Stimulated activated CD4-positive, alpha-beta T cell treated with anti-CD3 and anti-CD28 coated beads, Interleukin-1b, Interleukin-23, amount 100 ng/mL, for 48 hours (primary cell): Measurements from ENCODE around the gene SCO2.

ENCODE experiments used
- DNase-seq: peaks from one replicate; pipeline ENCODE4 v3.0.0-alpha.2; 2020

Gene SCO2

GRCh38 chr22:50525104-50525857, at the start of gene SCO2:
TSS of gene SCO2 (minus strand) at chr22:50525598. CDS start at chr22:50524411, 1,187 bp downstream.
- DNase-seq: peak; percentile 98

GRCh38 chr22:50574383-50574755, 49.0 kb upstream of the SCO2 start:
- DNase-seq: no peak

- DNase-seq: no peak
Measured at GRCh38 chr22:50573491-50574382, 48.3 kb upstream of the SCO2 start.

GRCh38 chr22:50572965-50573364, 47.6 kb upstream of the SCO2 start:
- DNase-seq: no peak

- DNase-seq: no peak
Measured at GRCh38 chr22:50571264-50572175, 46.1 kb upstream of the SCO2 start.

- no peak for DNase-seq
Measured at GRCh38 chr22:50570861-50571260, 45.5 kb upstream of the SCO2 start.

GRCh38 chr22:50569896-50570535, 44.6 kb upstream of the SCO2 start:
- DNase-seq: no peak

- no peak for DNase-seq
Measured at GRCh38 chr22:50569041-50569459, 43.7 kb upstream of the SCO2 start.

GRCh38 chr22:50568626-50569025, 43.2 kb upstream of the SCO2 start:
- DNase-seq: no peak

GRCh38 chr22:50567721-50568252, 42.4 kb upstream of the SCO2 start:
- DNase-seq: no peak

- no peak for DNase-seq
Measured at GRCh38 chr22:50564289-50564688, 38.9 kb upstream of the SCO2 start.

- DNase-seq: no peak
Measured at GRCh38 chr22:50563413-50564160, 38.2 kb upstream of the SCO2 start.

- DNase-seq: peak; percentile 97
Measured at GRCh38 chr22:50562523-50563412, 37.4 kb upstream of the SCO2 start, which contains the start of gene SYCE3. TSS of gene SYCE3 (minus strand) at chr22:50562919. CDS start at chr22:50556405, 6,514 bp downstream.

GRCh38 chr22:50561401-50562358, 36.3 kb upstream of the SCO2 start:
- DNase-seq: no peak

GRCh38 chr22:50560034-50560433, 34.6 kb upstream of the SCO2 start:
- no peak for DNase-seq

- no peak for DNase-seq
Measured at GRCh38 chr22:50556703-50557102, 31.3 kb upstream of the SCO2 start.

GRCh38 chr22:50553310-50553709, 27.9 kb upstream of the SCO2 start:
- DNase-seq: no peak

GRCh38 chr22:50551160-50551752, 25.9 kb upstream of the SCO2 start:
- DNase-seq: no peak

- DNase-seq: no peak
Measured at GRCh38 chr22:50550395-50550794, 25.0 kb upstream of the SCO2 start.
